ENCODE measurements around the gene MORN1. TPM values are rescaled to one million over a fixed set of nuclear protein-coding genes. Genes with fewer than 3 reads are reported as not detected.

MORN1 gene
- total and polyA plus RNA-seq, 10 of the 15 experiments (the other 5 are each of a cell fraction or from before 2014, with no cell fraction given), result 0.76 to 7.9 (median 5.5) TPM

DNA sequence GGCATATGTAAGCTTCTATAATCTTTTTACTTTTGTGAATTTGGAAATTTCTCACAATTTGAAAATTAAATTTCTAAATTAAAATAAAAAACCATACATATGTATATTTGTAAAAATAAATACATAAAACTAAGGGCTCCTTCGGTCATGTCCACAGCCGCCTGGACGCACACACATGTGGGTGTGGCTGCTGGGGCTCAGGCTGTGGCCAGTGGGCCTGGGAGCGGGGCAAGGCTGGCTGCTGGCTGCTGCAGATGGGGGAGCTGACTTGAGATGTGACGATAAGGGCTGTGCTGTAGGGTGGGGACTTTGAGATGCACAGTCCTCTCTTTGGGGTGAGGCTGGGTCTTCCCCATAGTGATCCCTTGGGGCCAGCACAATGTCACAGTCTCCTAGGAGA is 5.1 kb upstream of the MORN1 start:
- H3K27me3 ChIP-seq (replicated peaks in 1 of 2; ENCODE audit: control insufficient read depth in 2 of 2, insufficient read depth in 2 of 2, low read length in 1 of 2), result no peaks in the 10 kb centered on the region
- H2AFZ ChIP-seq (ENCODE audit: control insufficient read depth, low read depth, low read length), result no peak overlapping the region
- H3K9ac ChIP-seq (ENCODE audit: control insufficient read depth, insufficient read depth, low read length), result no peak overlapping the region
- POLR2A ChIA-PET, result interaction anchor here (1.3 kb wide), 1 partner anchor 15 kb away, joined by 6 read pairs; no protein-coding TSS in a partner anchor
- intact Hi-C loops (cut with micrococcal nuclease; ENCODE audit: unreplicated experiment) (no loop called here), in situ Hi-C loops (cut with MboI) (no loop called here)
- SMC1A ChIA-PET (ENCODE audit: uncharacterized antibody, unreplicated experiment), result no interaction called here
- FAIRE-seq (no peak), ATAC-seq (no peak), DNase-seq (ENCODE audit: low read depth, low spot score) (no peak)
- H3K9me3 ChIP-seq (replicated peaks; ENCODE audit: control insufficient read depth, insufficient read depth, low read length), result no peaks in the 10 kb centered on the region
- 87% methylated on average over 5 of the region's 5 CpGs for WGBS (ENCODE audit: insufficient coverage, insufficient replicate concordance, low lambda C conversion rate, missing lambda C conversion rate)
- peaks cover 36% of the 10 kb centered on the region for H3K79me2 ChIP-seq (ENCODE audit: control insufficient read depth, insufficient read depth, low read length)
- TF ChIP-seq POLR2A (IDR thresholded peaks at IDR 0.05; ENCODE audit: low read depth, low read length), result peak; percentile 9; the same call in 1 of the 2 replicates
- TF ChIP-seq, protein P1, sequence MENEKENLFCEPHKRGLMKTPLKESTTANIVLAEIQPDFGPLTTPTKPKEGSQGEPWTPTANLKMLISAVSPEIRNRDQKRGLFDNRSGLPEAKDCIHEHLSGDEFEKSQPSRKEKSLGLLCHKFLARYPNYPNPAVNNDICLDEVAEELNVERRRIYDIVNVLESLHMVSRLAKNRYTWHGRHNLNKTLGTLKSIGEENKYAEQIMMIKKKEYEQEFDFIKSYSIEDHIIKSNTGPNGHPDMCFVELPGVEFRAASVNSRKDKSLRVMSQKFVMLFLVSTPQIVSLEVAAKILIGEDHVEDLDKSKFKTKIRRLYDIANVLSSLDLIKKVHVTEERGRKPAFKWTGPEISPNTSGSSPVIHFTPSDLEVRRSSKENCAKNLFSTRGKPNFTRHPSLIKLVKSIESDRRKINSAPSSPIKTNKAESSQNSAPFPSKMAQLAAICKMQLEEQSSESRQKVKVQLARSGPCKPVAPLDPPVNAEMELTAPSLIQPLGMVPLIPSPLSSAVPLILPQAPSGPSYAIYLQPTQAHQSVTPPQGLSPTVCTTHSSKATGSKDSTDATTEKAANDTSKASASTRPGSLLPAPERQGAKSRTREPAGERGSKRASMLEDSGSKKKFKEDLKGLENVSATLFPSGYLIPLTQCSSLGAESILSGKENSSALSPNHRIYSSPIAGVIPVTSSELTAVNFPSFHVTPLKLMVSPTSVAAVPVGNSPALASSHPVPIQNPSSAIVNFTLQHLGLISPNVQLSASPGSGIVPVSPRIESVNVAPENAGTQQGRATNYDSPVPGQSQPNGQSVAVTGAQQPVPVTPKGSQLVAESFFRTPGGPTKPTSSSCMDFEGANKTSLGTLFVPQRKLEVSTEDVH (IDR thresholded peaks at IDR 0.05; ENCODE audit: low read depth, partially characterized antibody), result no peak
- H3K4me3 ChIP-seq, result no peak overlapping the region
- no TSS peak for BruUV-seq (replicated peaks)
- H3K36me3 ChIP-seq (ENCODE audit: control insufficient read depth in 2 of 2, insufficient read depth in 2 of 2, low read length in 1 of 2), result peaks cover 15 to 23% of the 10 kb centered on the region in 2 experiments
- H3K4me2 ChIP-seq (ENCODE audit: control insufficient read depth, insufficient read depth), result no peak overlapping the region
- RAD21 ChIA-PET (ENCODE audit: unreplicated experiment), result no interaction called here
- no peaks in the 10 kb centered on the region for H4K20me1 ChIP-seq (ENCODE audit: control insufficient read depth, insufficient read depth)
- CTCF ChIA-PET, result interaction anchor here (0.6 to 1.1 kb wide), 2 partner anchors 17 to 201 kb away, joined by 3 to 4 read pairs; partner anchors contain the start of gene FAAP20
- peaks cover 9% of the 10 kb centered on the region for H3K4me1 ChIP-seq (ENCODE audit: control insufficient read depth, insufficient read depth, low read length)
- no peak overlapping the region for H3K27ac ChIP-seq (ENCODE audit: control insufficient read depth, insufficient read depth)

DNA sequence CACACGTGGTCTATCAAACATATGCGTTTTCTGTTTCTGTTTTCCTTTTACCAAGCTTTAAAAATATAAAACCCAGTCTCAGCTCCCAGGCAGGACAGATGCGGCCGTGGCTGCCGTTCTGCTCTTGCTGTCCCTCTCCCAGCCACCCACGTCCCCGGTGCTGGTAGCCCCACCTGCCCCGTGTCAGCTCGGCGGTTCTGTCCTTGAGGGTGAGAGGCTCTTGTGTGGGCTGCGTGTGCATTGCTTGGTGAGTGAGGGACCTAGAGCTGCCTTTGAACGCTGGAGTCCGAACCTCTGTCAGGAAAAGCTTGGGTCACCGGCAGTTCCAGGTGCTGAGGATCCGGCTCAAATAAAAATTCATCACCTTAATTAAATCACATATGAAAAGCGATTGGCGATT is 4.7 kb upstream of the MORN1 start:
- Histone ChIP-seq H2AFZ (ENCODE audit: control insufficient read depth, low read depth, low read length) (no peak overlapping the region), H4K20me1 (ENCODE audit: control insufficient read depth, insufficient read depth) (no peaks in the 10 kb centered on the region), H3K36me3 (ENCODE audit: control insufficient read depth in 2 of 2, insufficient read depth in 2 of 2, low read length in 1 of 2) (peaks cover 15 to 22% of the 10 kb centered on the region in 2 experiments), H3K27ac (ENCODE audit: control insufficient read depth, insufficient read depth) (no peak overlapping the region), H3K4me2 (ENCODE audit: control insufficient read depth, insufficient read depth) (no peak overlapping the region), H3K27me3 (replicated peaks in 1 of 2; ENCODE audit: control insufficient read depth in 2 of 2, insufficient read depth in 2 of 2, low read length in 1 of 2) (no peaks in the 10 kb centered on the region), H3K4me1 (ENCODE audit: control insufficient read depth, insufficient read depth, low read length) (peaks cover 9% of the 10 kb centered on the region), H3K9me3 (replicated peaks; ENCODE audit: control insufficient read depth, insufficient read depth, low read length) (no peaks in the 10 kb centered on the region), H3K79me2 (ENCODE audit: control insufficient read depth, insufficient read depth, low read length) (peaks cover 39% of the 10 kb centered on the region), H3K4me3 (no peak overlapping the region), H3K9ac (ENCODE audit: control insufficient read depth, insufficient read depth, low read length) (no peak overlapping the region)
- in situ Hi-C loops (cut with MboI) (no loop called here), intact Hi-C loops (cut with micrococcal nuclease; ENCODE audit: unreplicated experiment) (no loop called here)
- no peak for TF ChIP-seq HDGF (IDR thresholded peaks at IDR 0.05)
- peak; percentile 33; the same call in 1 of the 2 replicates for TF ChIP-seq POLR2A (IDR thresholded peaks at IDR 0.05; ENCODE audit: low read depth, low read length)
- no peak for TF ChIP-seq BMI1 (IDR thresholded peaks at IDR 0.05; ENCODE audit: borderline replicate concordance)
- no TSS peak for BruUV-seq (replicated peaks)
- RAD21 ChIA-PET (ENCODE audit: unreplicated experiment), result no interaction called here
- CTCF ChIA-PET, result interaction anchor here (0.6 to 1.1 kb wide), 2 partner anchors 17 to 201 kb away, joined by 3 to 4 read pairs; partner anchors contain the start of gene FAAP20
- SMC1A ChIA-PET (ENCODE audit: uncharacterized antibody, unreplicated experiment), result no interaction called here
- DNase-seq (ENCODE audit: low read depth, low spot score) (no peak), ATAC-seq (no peak), FAIRE-seq (no peak)
- 89% methylated on average over 17 of the region's 17 CpGs for WGBS (ENCODE audit: insufficient coverage, insufficient replicate concordance, low lambda C conversion rate, missing lambda C conversion rate)
- POLR2A ChIA-PET, result interaction anchor here (1.3 kb wide), 1 partner anchor 15 kb away, joined by 6 read pairs; no protein-coding TSS in a partner anchor

Data from GM12878 (cell line).